ENCODE measurements around the gene RCVRN. TPM values are rescaled to one million over a fixed set of nuclear protein-coding genes. Genes with fewer than 3 reads are reported as not detected.
A peak's percentile ranks its signal among the peaks of the same experiment; 100 is the strongest.
"Not testable (repeated sequence)": the region's sequence is repeated elsewhere in the genome, so short reads cannot be mapped to it uniquely, and the experiment has no call there.

Gene RCVRN
- total and polyA plus RNA-seq, 2 donors: under 0.01 to 0.07 TPM

DNA sequence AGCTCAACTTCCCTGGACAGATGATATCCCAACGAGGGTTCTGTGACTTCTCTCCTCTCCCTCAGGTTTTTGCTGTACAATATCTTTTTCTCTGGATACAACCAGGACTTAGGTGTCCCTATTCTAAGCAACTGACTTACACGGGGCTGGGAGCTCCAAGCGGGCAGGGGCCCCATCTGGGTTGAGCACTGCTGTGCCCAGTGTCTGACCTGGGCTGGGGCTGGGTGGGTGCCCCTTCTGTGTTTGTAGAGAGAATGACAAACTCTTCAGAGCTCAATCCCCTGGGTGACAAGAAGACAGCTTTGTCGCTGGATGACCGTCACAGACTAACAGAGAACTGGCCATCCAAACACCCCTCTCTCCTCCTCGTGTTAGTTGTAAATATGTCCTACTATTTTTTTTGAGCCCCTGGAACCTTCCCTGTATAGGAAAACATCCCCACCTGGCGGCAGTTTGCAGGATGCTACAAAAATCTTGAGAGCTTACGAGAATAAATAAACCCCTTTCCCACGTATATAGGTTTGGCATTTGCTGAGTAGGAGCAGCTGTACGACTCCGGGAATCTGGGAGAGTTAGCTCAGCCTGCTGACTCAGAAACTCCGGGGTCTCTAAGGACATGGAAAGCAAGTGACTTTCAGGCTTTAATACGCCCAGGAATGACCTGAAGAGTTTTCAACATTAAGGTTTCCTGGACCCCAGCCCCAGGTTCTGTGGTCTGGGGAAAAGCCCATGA is 23.7 kb upstream of the RCVRN start:
- H3K27me3 ChIP-seq (ENCODE audit: control insufficient read depth in 2 of 2, insufficient read depth in 1 of 2, low read length in 1 of 2): no peaks in the 10 kb centered on the region
- no peak overlapping the region for H3K4me3 ChIP-seq (ENCODE audit: low read length in 2 of 2)
- no peaks in the 10 kb centered on the region for H3K4me1 ChIP-seq (ENCODE audit: control insufficient read depth in 2 of 2, insufficient read depth in 2 of 2, low read length in 2 of 2)
- peak in 1 of 9 donors; percentile 6 for DNase-seq (ENCODE audit: low read depth in 6 of 9, low spot score in 9 of 9)
- H3K36me3 ChIP-seq (ENCODE audit: control insufficient read depth in 2 of 2, insufficient read depth in 2 of 2, low read length in 1 of 2): no peaks in the 10 kb centered on the region
- no peak overlapping the region for H3K27ac ChIP-seq (ENCODE audit: low read depth in 1 of 2, low read length in 1 of 2)
- WGBS: 87% methylated on average over 13 of the region's 13 CpGs
- H3K9me3 ChIP-seq (ENCODE audit: control insufficient read depth in 2 of 2, insufficient read depth in 1 of 2, low read length in 1 of 2): no peaks in the 10 kb centered on the region

DNA sequence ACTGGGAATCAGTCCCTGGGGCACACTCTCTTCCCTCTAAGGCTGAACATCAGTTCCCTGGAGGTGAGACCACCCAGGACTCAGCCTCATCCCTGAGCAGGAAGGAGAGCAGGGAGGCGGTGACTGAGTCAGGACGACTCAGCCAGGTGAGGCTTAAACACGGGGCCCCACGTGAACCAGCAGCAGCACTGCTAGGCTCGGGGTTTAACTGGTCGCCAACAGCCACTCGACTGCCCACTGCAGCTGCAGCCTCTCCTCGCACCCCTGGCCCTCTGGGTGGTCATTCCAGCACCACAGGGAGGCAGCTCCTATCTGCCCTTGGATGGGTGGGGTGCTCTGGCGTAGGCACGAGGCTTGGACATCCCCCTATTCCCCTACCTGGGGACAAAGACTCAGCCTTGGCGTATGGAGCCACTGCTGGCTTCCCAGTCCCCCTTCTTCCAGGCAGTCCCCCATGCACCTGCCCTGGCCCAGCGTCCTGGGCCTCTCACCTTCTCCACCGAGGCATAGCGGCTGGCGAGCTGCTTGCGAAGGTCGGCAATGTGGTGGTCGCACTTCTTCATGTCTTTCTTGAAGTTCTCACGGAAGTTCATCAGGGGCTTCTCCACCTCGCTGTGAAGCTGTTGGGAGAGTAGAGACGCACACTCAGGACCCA is 21.2 kb upstream of the RCVRN start:
- DNase-seq (ENCODE audit: low read depth in 6 of 9, low spot score in 9 of 9): no peak
- Histone ChIP-seq H3K9me3 (ENCODE audit: control insufficient read depth in 2 of 2, insufficient read depth in 1 of 2, low read length in 1 of 2) (no peaks in the 10 kb centered on the region), H3K4me1 (ENCODE audit: control insufficient read depth in 2 of 2, insufficient read depth in 2 of 2, low read length in 2 of 2) (no peaks in the 10 kb centered on the region), H3K27me3 (ENCODE audit: control insufficient read depth in 2 of 2, insufficient read depth in 1 of 2, low read length in 1 of 2) (no peaks in the 10 kb centered on the region), H3K4me3 (ENCODE audit: low read length in 2 of 2) (no peak overlapping the region), H3K27ac (ENCODE audit: low read depth in 1 of 2, low read length in 1 of 2) (no peak overlapping the region), H3K36me3 (ENCODE audit: control insufficient read depth in 2 of 2, insufficient read depth in 2 of 2, low read length in 1 of 2) (no peaks in the 10 kb centered on the region)
- 96% methylated on average over 21 of the region's 21 CpGs for whole genome bisulfite sequencing

DNA sequence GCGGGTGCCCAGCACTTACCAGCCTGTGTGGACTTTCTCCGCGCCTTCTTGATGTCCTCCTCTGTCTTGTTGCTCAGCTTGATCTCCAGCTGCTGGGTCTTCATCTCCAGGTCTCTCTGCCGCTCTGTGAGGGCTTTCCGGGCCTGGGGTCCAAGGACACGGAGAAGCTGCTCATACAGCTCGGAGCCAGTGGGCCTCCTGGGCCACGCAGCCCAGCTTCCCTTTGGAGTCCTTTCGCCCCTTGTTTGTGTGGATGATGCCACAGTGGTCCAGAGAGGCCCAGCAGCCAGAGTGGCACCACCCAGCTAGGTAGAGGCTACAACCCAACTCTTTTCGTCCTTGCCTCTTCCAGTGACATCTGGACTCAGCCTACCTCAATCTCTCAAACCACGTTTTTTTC is 20.4 kb upstream of the RCVRN start:
- no peaks in the 10 kb centered on the region for H3K36me3 ChIP-seq (ENCODE audit: control insufficient read depth in 2 of 2, insufficient read depth in 2 of 2, low read length in 1 of 2)
- H3K27ac ChIP-seq (ENCODE audit: low read depth in 1 of 2, low read length in 1 of 2): no peak overlapping the region
- H3K4me3 ChIP-seq (ENCODE audit: low read length in 2 of 2): no peak overlapping the region
- no peak for DNase-seq (ENCODE audit: low read depth in 6 of 9, low spot score in 9 of 9)
- no peaks in the 10 kb centered on the region for H3K9me3 ChIP-seq (ENCODE audit: control insufficient read depth in 2 of 2, insufficient read depth in 1 of 2, low read length in 1 of 2)
- H3K27me3 ChIP-seq (ENCODE audit: control insufficient read depth in 2 of 2, insufficient read depth in 1 of 2, low read length in 1 of 2): no peaks in the 10 kb centered on the region
- H3K4me1 ChIP-seq (ENCODE audit: control insufficient read depth in 2 of 2, insufficient read depth in 2 of 2, low read length in 2 of 2): no peaks in the 10 kb centered on the region
- 97% methylated on average over 11 of the region's 11 CpGs for WGBS

DNA sequence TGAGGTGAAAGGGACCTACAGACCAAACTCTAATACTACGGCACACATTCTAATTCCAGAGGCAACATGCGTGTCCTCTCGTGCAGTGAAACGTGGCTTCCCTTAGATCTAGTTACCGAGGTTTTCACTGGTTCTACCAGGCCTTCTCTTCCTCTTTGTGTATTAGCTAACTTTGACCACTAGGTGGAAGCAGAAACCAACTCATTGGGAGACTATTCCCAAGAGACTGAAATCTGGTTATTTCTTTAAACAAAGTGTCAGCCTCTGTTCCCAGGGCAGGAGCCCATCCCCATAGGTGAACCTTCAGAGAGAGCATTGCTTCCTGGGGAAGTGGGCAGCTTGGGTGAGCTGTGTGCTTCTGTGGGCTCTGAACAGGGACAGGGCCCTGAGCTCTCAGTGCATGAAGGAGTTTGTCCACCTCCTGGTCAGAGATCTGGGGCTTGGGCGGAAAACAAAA is 19.7 kb upstream of the RCVRN start:
- 31% methylated on average over 6 of the region's 6 CpGs for WGBS
- Histone ChIP-seq H3K27me3 (ENCODE audit: control insufficient read depth in 2 of 2, insufficient read depth in 1 of 2, low read length in 1 of 2) (no peaks in the 10 kb centered on the region), H3K4me1 (ENCODE audit: control insufficient read depth in 2 of 2, insufficient read depth in 2 of 2, low read length in 2 of 2) (no peaks in the 10 kb centered on the region), H3K4me3 (ENCODE audit: low read length in 2 of 2) (no peak overlapping the region), H3K27ac (ENCODE audit: low read depth in 1 of 2, low read length in 1 of 2) (no peak overlapping the region), H3K36me3 (ENCODE audit: control insufficient read depth in 2 of 2, insufficient read depth in 2 of 2, low read length in 1 of 2) (no peaks in the 10 kb centered on the region), H3K9me3 (ENCODE audit: control insufficient read depth in 2 of 2, insufficient read depth in 1 of 2, low read length in 1 of 2) (no peaks in the 10 kb centered on the region)
- peak; percentile 39 to 83 (median 56) for DNase-seq (ENCODE audit: low read depth in 6 of 9, low spot score in 9 of 9)

DNA sequence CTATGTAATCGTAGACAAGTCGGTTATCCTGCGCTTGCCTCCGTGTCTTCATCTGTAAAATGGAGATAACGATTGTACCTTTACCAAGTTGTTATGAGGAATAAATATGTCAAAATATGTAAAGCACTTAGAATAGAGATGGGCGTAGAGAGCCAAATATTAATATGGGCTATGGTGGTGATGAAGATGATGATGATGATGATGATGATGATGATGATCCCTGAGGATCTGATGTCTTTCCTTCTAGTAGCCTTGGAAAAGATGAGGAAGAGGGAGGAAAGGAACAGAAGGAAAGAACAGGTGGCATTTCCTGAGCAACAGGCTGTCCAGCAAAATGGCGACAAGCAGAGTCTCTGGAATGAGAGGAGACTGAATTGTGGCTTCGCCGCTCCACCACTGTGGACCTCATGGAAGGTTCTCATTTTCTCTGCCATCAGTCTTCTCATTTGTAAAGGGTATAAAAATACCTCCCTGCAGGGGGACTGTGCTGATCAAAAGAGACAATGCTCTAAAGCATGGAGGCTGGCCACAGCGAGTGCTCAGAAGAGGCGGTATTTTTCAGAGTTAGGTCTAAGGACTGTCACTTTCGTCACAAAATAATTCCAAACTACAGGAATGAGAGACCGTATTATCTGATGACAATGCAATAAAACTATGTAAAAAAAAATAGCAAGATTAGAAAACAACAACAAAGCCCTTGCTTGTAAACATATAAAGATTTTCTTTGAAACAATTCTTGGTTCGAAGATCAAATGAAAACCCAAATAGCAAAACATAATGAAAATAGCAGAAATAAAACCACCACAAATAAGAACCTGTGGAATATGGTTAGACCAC is 17.2 kb upstream of the RCVRN start:
- no peak for DNase-seq (ENCODE audit: low read depth in 6 of 9, low spot score in 9 of 9)
- H3K9me3 ChIP-seq (ENCODE audit: control insufficient read depth in 2 of 2, insufficient read depth in 1 of 2, low read length in 1 of 2): no peaks in the 10 kb centered on the region
- H3K27ac ChIP-seq (ENCODE audit: low read depth in 1 of 2, low read length in 1 of 2): no peak overlapping the region
- H3K27me3 ChIP-seq (ENCODE audit: control insufficient read depth in 2 of 2, insufficient read depth in 1 of 2, low read length in 1 of 2): no peaks in the 10 kb centered on the region
- 97% methylated on average over 14 of the region's 14 CpGs for WGBS
- H3K4me3 ChIP-seq (ENCODE audit: low read length in 2 of 2): no peak overlapping the region
- H3K4me1 ChIP-seq (ENCODE audit: control insufficient read depth in 2 of 2, insufficient read depth in 2 of 2, low read length in 2 of 2): no peaks in the 10 kb centered on the region
- peaks cover 0 to 5% of the 10 kb centered on the region in 2 donors for H3K36me3 ChIP-seq (ENCODE audit: control insufficient read depth in 2 of 2, insufficient read depth in 2 of 2, low read length in 1 of 2)

DNA sequence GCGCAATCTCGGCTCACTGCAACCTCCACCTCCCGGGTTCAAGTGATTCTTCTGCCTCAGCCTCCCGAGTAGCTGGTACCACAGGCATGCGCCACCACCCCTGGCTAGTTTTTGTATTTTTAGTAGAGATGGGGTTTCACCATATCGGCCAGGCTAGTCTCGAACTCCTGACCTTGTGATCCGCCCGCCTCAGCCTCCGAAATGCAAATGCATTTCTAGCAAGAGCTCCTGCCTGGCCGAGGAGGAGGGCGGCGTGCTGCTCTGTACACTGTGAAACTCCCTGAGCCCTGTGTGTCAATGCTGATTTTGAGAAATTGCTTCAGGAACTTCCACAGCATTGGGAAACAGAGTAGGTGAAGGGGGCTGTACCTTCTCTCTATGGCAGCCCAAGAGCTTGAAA is 16.1 kb upstream of the RCVRN start:
- not testable (repeated sequence) for H3K4me1 ChIP-seq (ENCODE audit: control insufficient read depth in 2 of 2, insufficient read depth in 2 of 2, low read length in 2 of 2); H3K36me3 ChIP-seq (ENCODE audit: control insufficient read depth in 2 of 2, insufficient read depth in 2 of 2, low read length in 1 of 2); H3K27ac ChIP-seq (ENCODE audit: low read depth in 1 of 2, low read length in 1 of 2); H3K9me3 ChIP-seq (ENCODE audit: control insufficient read depth in 2 of 2, insufficient read depth in 1 of 2, low read length in 1 of 2); DNase-seq (ENCODE audit: low read depth in 6 of 9, low spot score in 9 of 9); H3K4me3 ChIP-seq (ENCODE audit: low read length in 2 of 2); H3K27me3 ChIP-seq (ENCODE audit: control insufficient read depth in 2 of 2, insufficient read depth in 1 of 2, low read length in 1 of 2)
- WGBS: 94% methylated on average over 13 of the region's 13 CpGs

DNA sequence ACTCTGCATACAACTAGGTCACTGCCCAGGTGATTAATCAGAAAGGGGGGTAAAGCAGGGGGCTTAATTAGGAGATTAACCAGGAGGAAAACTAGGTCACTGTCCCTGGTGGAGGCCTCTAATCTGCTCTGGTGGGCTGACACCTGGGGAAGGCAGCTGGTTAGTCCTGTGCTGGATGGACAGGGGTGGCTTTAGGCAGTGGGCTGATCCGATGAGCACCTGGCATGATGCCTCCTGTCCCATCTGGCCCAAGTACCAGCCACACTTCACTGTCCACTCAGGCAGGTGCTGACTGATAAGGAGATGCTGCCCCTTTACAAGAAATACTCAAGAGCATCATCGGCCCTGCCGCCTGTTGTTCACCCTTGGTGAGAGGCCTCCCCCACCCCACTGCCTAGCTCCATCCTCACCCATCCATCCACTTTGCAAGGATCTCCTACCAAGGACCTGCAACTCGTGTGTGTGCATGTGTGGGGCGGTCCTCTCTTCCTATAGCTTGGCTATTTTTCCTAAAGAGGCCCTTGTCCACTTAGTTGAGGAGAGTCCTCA is 13.8 kb upstream of the RCVRN start:
- no peaks in the 10 kb centered on the region for H3K4me1 ChIP-seq (ENCODE audit: control insufficient read depth in 2 of 2, insufficient read depth in 2 of 2, low read length in 2 of 2)
- DNase-seq (ENCODE audit: low read depth in 6 of 9, low spot score in 9 of 9): no peak
- no peak overlapping the region for H3K4me3 ChIP-seq (ENCODE audit: low read length in 2 of 2)
- WGBS: 97% methylated on average over 5 of the region's 5 CpGs
- no peaks in the 10 kb centered on the region for H3K27me3 ChIP-seq (ENCODE audit: control insufficient read depth in 2 of 2, insufficient read depth in 1 of 2, low read length in 1 of 2)
- H3K9me3 ChIP-seq (ENCODE audit: control insufficient read depth in 2 of 2, insufficient read depth in 1 of 2, low read length in 1 of 2): no peaks in the 10 kb centered on the region
- H3K36me3 ChIP-seq (ENCODE audit: control insufficient read depth in 2 of 2, insufficient read depth in 2 of 2, low read length in 1 of 2): peaks cover 2 to 10% of the 10 kb centered on the region in 2 donors
- H3K27ac ChIP-seq (ENCODE audit: low read depth in 1 of 2, low read length in 1 of 2): no peak overlapping the region

DNA sequence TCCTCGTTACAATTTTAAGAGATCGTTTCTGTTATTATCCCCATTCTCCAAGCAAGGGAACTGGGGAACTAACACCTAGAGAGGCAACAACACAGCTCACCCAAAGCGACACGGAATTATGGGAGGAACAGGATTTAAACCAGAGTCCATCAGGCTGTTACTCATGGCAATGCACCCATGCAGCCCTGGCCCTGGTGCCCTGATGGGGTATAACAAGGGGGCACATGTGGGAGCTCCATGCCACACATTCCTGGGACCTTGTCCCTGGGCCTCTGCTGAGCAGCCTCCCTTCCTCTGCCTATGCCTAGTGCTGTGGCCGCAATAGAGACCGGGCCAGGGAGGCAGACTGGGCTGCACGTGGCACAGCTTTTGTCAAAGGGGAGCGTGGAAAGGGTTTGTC is 13.3 kb upstream of the RCVRN start:
- Histone ChIP-seq H3K4me1 (ENCODE audit: control insufficient read depth in 2 of 2, insufficient read depth in 2 of 2, low read length in 2 of 2) (no peaks in the 10 kb centered on the region), H3K9me3 (ENCODE audit: control insufficient read depth in 2 of 2, insufficient read depth in 1 of 2, low read length in 1 of 2) (no peaks in the 10 kb centered on the region), H3K36me3 (ENCODE audit: control insufficient read depth in 2 of 2, insufficient read depth in 2 of 2, low read length in 1 of 2) (peaks cover 2 to 10% of the 10 kb centered on the region in 2 donors), H3K27ac (ENCODE audit: low read depth in 1 of 2, low read length in 1 of 2) (no peak overlapping the region), H3K27me3 (ENCODE audit: control insufficient read depth in 2 of 2, insufficient read depth in 1 of 2, low read length in 1 of 2) (no peaks in the 10 kb centered on the region), H3K4me3 (ENCODE audit: low read length in 2 of 2) (no peak overlapping the region)
- WGBS: 98% methylated on average over 8 of the region's 8 CpGs
- no peak for DNase-seq (ENCODE audit: low read depth in 6 of 9, low spot score in 9 of 9)

DNA sequence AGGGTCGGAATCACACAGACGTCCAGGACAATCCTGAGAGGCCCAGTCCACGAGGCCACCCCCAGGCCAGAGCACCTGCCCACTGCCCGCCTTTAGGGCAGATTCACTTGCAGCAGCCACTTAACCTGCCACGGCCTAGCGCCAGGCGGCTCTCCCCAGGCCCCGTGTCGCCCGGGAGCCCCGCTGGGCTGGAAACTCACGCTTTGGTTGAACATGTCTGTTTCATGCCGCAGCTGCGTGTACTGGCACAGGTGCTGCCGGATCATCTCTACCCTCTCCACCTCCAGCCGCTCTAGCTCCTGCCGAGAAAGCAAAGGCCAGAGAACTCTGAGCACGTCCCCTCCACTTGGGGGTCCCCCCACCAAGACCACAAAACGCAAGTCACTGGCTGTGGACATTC is 12.7 kb upstream of the RCVRN start:
- H3K27me3 ChIP-seq (ENCODE audit: control insufficient read depth in 2 of 2, insufficient read depth in 1 of 2, low read length in 1 of 2): no peaks in the 10 kb centered on the region
- DNase-seq (ENCODE audit: low read depth in 6 of 9, low spot score in 9 of 9): no peak
- H3K4me1 ChIP-seq (ENCODE audit: control insufficient read depth in 2 of 2, insufficient read depth in 2 of 2, low read length in 2 of 2): no peaks in the 10 kb centered on the region
- no peak overlapping the region for H3K4me3 ChIP-seq (ENCODE audit: low read length in 2 of 2)
- H3K36me3 ChIP-seq (ENCODE audit: control insufficient read depth in 2 of 2, insufficient read depth in 2 of 2, low read length in 1 of 2): peaks cover 2 to 10% of the 10 kb centered on the region in 2 donors
- H3K9me3 ChIP-seq (ENCODE audit: control insufficient read depth in 2 of 2, insufficient read depth in 1 of 2, low read length in 1 of 2): no peaks in the 10 kb centered on the region
- WGBS: 94% methylated on average over 19 of the region's 19 CpGs
- no peak overlapping the region for H3K27ac ChIP-seq (ENCODE audit: low read depth in 1 of 2, low read length in 1 of 2)
